A673 (cell line): Measurements from ENCODE around the gene TAF6.

ENCODE experiments used
- CTCF ChIP-seq: fragments of 300-800, 200-600 bp; sonication (generic); conservative IDR thresholded peaks from 2 replicates; pipeline ENCODE4 v1.5.1; 2017; ENCODE audit warnings: low read depth, mild to moderate bottlenecking, antibody characterized with exemption, low read length, moderate library complexity, mixed read lengths
- EZH2 ChIP-seq: fragments of 200-600 bp; sonication (generic); IDR thresholded peaks from 2 replicates; pipeline ENCODE4 v1.6.1; 2017; ENCODE audit warnings: borderline replicate concordance, low read depth, mild to moderate bottlenecking, mixed read lengths, antibody characterized with exemption, low read length; ENCODE audit not compliant: poor library complexity, severe bottlenecking

DNA sequence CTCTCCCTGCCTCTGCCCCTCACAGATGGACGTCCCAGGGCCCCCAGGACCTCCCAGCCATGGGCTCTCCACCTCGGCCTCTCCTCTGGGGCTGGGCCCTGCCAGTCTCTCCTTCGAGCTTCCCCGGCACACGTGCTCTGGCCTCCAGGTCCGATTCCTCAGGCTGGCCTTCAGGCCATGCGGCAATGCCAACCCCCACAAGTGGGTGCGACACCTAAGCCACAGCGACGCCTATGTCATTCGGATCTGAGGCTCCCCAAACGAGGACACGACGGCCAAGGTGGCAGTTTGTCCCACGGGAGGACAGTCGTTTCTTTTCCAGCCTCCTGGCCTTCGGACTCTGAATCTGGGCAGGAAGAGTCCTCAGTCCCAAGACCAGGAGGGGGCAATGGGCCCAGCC lies 12.5 kb downstream of the TAF6 start:
- TF ChIP-seq EZH2: no peak
- no peak for TF ChIP-seq CTCF
